IMR-90 (cell line): ENCODE measurements around the gene ABCA4. TPM values are rescaled to one million over a fixed set of nuclear protein-coding genes. Genes with fewer than 3 reads are reported as not detected.

Experiments used
- ATAC-seq: fragments of 200-7000 bp; cut with Tn5 transposase; 2 replicates; pipeline ENCODE4 v1.9.1; 2020; ENCODE audit warnings: low read depth, mild to moderate bottlenecking, moderate library complexity
- BruUV-seq: library from RNA; stranded (reverse); fragments of 400-500 nt; replicated peaks from 2 replicates; lab custom pipeline; 2021; lab: Mats Ljungman, UMichigan
- CTCF ChIA-PET: fragments of 300-600 bp; formaldehyde crosslinking; extraction: SDS; loops from one replicate; lab custom pipeline; 2021; ENCODE audit warnings: antibody characterized with exemption; lab: Yijun Ruan, JAX
- POLR2A ChIA-PET: fragments of 300-600 bp; sonication (Branson Sonifier 250); formaldehyde crosslinking; loops from one replicate; lab custom pipeline; 2022; ENCODE audit warnings: antibody characterized with exemption; ENCODE audit not compliant: unreplicated experiment; lab: Charles Lee
- DNase-seq: peaks from one replicate; pipeline ENCODE4 v3.0.0; 2013
- H2AFZ ChIP-seq: replicated peaks from 2 replicates; pipeline ENCODE3; 2013; ENCODE audit warnings: low read length, mild to moderate bottlenecking; ENCODE audit not compliant: poor library complexity
- H2AK5ac ChIP-seq: 2 replicates; pipeline ENCODE4 v1.6.1; 2013; ENCODE audit warnings: low read depth, low read length, inconsistent platforms
- H2AK9ac ChIP-seq: replicated peaks from 2 replicates; pipeline ENCODE3; 2013; ENCODE audit warnings: mild to moderate bottlenecking, low read depth, low read length, moderate library complexity; ENCODE audit not compliant: poor library complexity
- H2BK120ac ChIP-seq: 2 replicates; pipeline ENCODE4 v1.6.1; 2013; ENCODE audit warnings: low read depth, low read length, inconsistent platforms
- H2BK15ac ChIP-seq: 3 replicates; pipeline ENCODE4 v1.6.1; 2013; ENCODE audit warnings: low read depth, low read length, inconsistent platforms
- H2BK20ac ChIP-seq: 2 replicates; pipeline ENCODE4 v1.6.1; 2013; ENCODE audit warnings: low read depth, mild to moderate bottlenecking, inconsistent platforms, low read length, moderate library complexity
- H2BK5ac ChIP-seq: 2 replicates; pipeline ENCODE4 v1.6.1; 2013; ENCODE audit warnings: mild to moderate bottlenecking, low read depth, low read length, inconsistent platforms; ENCODE audit not compliant: poor library complexity, severe bottlenecking
- H3K14ac ChIP-seq: replicated peaks from 2 replicates; pipeline ENCODE4 v1.6.1; 2013; ENCODE audit warnings: low read depth, low read length, inconsistent platforms
- H3K18ac ChIP-seq: 2 replicates; pipeline ENCODE4 v1.6.1; 2013; ENCODE audit warnings: low read depth, low read length, control low read depth
- H3K23ac ChIP-seq: 2 replicates; pipeline ENCODE4 v1.6.1; 2013; ENCODE audit warnings: low read depth, low read length, inconsistent platforms
- H3K27ac ChIP-seq: 2 replicates; pipeline ENCODE4 v1.5.1; 2013; ENCODE audit warnings: mild to moderate bottlenecking, control low read depth, low read length; ENCODE audit not compliant: insufficient read depth
- H3K27me3 ChIP-seq: 2 replicates; pipeline ENCODE4 v1.6.1; 2013; ENCODE audit warnings: low read length; ENCODE audit not compliant: control insufficient read depth, insufficient read depth
- H3K36me3 ChIP-seq: 2 replicates; pipeline ENCODE4 v1.6.1; 2013; ENCODE audit warnings: low read length, mixed read lengths; ENCODE audit not compliant: control insufficient read depth, insufficient read depth
- H3K4ac ChIP-seq: 2 replicates; pipeline ENCODE4 v1.6.1; 2013; ENCODE audit warnings: low read depth, low read length, inconsistent platforms
- H3K4me1 ChIP-seq: 2 replicates; pipeline ENCODE4 v1.6.1; 2013; ENCODE audit warnings: low read length, mixed read lengths; ENCODE audit not compliant: control insufficient read depth, insufficient read depth
- H3K4me2 ChIP-seq: 2 replicates; pipeline ENCODE4 v1.6.1; 2013; ENCODE audit warnings: low read depth, mild to moderate bottlenecking, control low read depth, low read length, moderate library complexity
- H3K4me3 ChIP-seq: 2 replicates; pipeline ENCODE4 v1.5.1; 2013; ENCODE audit warnings: low read depth, mild to moderate bottlenecking, control low read depth, low read length, moderate library complexity; ENCODE audit not compliant: insufficient read depth
- H3K56ac ChIP-seq: 2 replicates; pipeline ENCODE4 v1.6.1; 2013; ENCODE audit warnings: low read length, inconsistent platforms; ENCODE audit not compliant: insufficient read depth; ENCODE audit errors: extremely low read depth
- H3K79me1 ChIP-seq, 2 experiments: 2 replicates each; pipeline ENCODE4 v1.6.1; 2013; ENCODE audit warnings: low read length in 2 of 2, inconsistent platforms in 1 of 2, low read depth in 1 of 2
- H3K9ac ChIP-seq: 2 replicates; pipeline ENCODE4 v1.6.1; 2013; ENCODE audit warnings: low read depth, low read length, control low read depth
- H3K9me1 ChIP-seq: 2 replicates; pipeline ENCODE4 v1.6.1; 2013; ENCODE audit warnings: low read length, inconsistent platforms; ENCODE audit not compliant: insufficient read depth
- H3K9me3 ChIP-seq: 2 replicates; pipeline ENCODE4 v1.6.1; 2013; ENCODE audit warnings: low read length; ENCODE audit not compliant: control insufficient read depth, insufficient read depth
- H4K20me1 ChIP-seq: 2 replicates; pipeline ENCODE4 v1.6.1; 2013; ENCODE audit warnings: low read length, inconsistent platforms; ENCODE audit not compliant: insufficient read depth
- H4K5ac ChIP-seq: 2 replicates; pipeline ENCODE4 v1.6.1; 2013; ENCODE audit warnings: mild to moderate bottlenecking, low read depth, low read length, control low read depth
- H4K8ac ChIP-seq, 2 experiments: 2 replicates each; pipeline ENCODE4 v1.6.1; 2013; ENCODE audit warnings: low read depth in 2 of 2, low read length in 2 of 2, control low read depth in 1 of 2, inconsistent platforms in 1 of 2
- H4K91ac ChIP-seq: 2 replicates; pipeline ENCODE4 v1.6.1; 2013; ENCODE audit warnings: low read depth, low read length, inconsistent platforms; ENCODE audit not compliant: insufficient read depth
- CEBPB ChIP-seq: IDR thresholded peaks from 2 replicates; pipeline ENCODE4 v1.6.1; 2012; ENCODE audit warnings: low read depth, low read length, improper control_type of control experiment
- FOS ChIP-seq: fragments of 150-350 bp; IDR thresholded peaks from 2 replicates; pipeline ENCODE4 v1.6.1; 2016; ENCODE audit warnings: low read depth, low read length
- MAFK ChIP-seq: IDR thresholded peaks from 2 replicates; pipeline ENCODE4 v1.6.1; 2012; ENCODE audit warnings: low read depth, low read length, improper control_type of control experiment
- POLR2A ChIP-seq: IDR thresholded peaks from 2 replicates; pipeline ENCODE4 v1.6.1; 2012; ENCODE audit warnings: mild to moderate bottlenecking, low read depth, low read length
- RAD21 ChIP-seq: IDR thresholded peaks from 2 replicates; pipeline ENCODE4 v1.6.1; 2012; ENCODE audit warnings: low read length, improper control_type of control experiment
- RFX5 ChIP-seq: IDR thresholded peaks from 2 replicates; pipeline ENCODE4 v1.8.0; 2012; ENCODE audit warnings: low read depth, mild to moderate bottlenecking, low read length, moderate library complexity
- WGBS, 2 experiments: methylation state at CpG; one replicate each; pipeline versions ENCODE4 v1.1.5 to v1.1.7; 2013; ENCODE audit warnings: missing lambda C conversion rate in 2 of 2; ENCODE audit not compliant: insufficient read length in 1 of 2; ENCODE audit errors: extremely low coverage in 2 of 2; 5-methylcytosine and 5-hydroxymethylcytosine counted together
- dilution Hi-C: fragments of 300-500 bp; cut with HindIII; formaldehyde crosslinking; loops from one replicate; pipeline ENCODE4 v1.14.3; 2018; ENCODE audit warnings: low sequenced_read_pairs; ENCODE audit not compliant: unreplicated experiment
- in situ Hi-C: fragments of 300-500 bp; cut with MboI; formaldehyde crosslinking; loops from 3 replicates; pipeline ENCODE4 v1.14.3; 2019; ENCODE audit warnings: low sequenced_read_pairs, inconsistent platforms, mixed read lengths
- intact Hi-C: fragments of 100-400 bp; cut with micrococcal nuclease; formaldehyde crosslinking; loops from 2 replicates; pipeline ENCODE4 v1.10.0; 2022
- polyA plus RNA-seq, 3 experiments: library from polyadenylated mRNA; depleted of rRNA; stranded (reverse); fragments of >200 nt; gene quantifications; 2 replicates each; pipeline ENCODE4 v1.2.3, GENCODE V29; 2012; ENCODE audit warnings: low replicate concordance in 1 of 3
- total RNA-seq: library from RNA; depleted of rRNA; stranded (reverse); fragments of >200 nt; gene quantifications from 2 replicates; pipeline ENCODE4 v1.2.3, GENCODE V29; 2012
- TF ChIP-seq, protein P1 (sequence below): fragments of 150-350 bp; IDR thresholded peaks from 2 replicates; pipeline ENCODE4 v1.6.1; 2017; ENCODE audit warnings: mild to moderate bottlenecking, antibody characterized with exemption, low read length, low read depth
- TF ChIP-seq, protein P2 (sequence below): fragments of 150-350 bp; IDR thresholded peaks from 2 replicates; pipeline ENCODE4 v1.6.1; 2016; ENCODE audit warnings: low read depth, mild to moderate bottlenecking, low read length, moderate library complexity, borderline replicate concordance

Gene ABCA4
- total and polyA plus RNA-seq, 2 of the 4 experiments (the other 2 are of a cell fraction), result under 0.01 to 0.36 TPM

DNA sequence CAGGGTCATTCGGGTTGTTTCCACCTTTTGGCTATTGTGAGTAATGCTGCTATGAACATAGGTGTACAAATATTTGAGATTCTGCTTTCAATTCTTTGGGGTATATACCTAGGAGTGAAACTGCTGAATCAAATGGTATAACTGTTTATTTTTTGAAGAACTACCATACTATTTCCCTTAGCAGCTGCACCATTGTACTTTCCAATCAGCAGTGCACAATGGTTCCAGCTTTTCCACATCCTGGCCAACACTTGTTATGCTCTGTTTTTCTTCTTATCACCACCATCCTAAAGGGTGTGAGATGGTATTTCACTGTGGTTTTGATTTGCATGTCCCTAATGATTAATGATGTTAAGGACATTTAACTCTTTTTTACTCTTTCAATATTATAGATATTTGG is 3.6 kb upstream of the ABCA4 start:
- Histone ChIP-seq H2AK5ac (no peak overlapping the region), H3K9me3 (no peaks in the 10 kb centered on the region; the same call in 1 of the 2 replicates), H3K4ac (no peak overlapping the region), H2BK5ac (no peak overlapping the region), H3K79me1 (no peaks in the 10 kb centered on the region), H2AFZ (no peak overlapping the region), H3K18ac (no peak overlapping the region), H3K4me3 (no peak overlapping the region), H3K9ac (no peak overlapping the region), H3K9me1 (peaks cover 3% of the 10 kb centered on the region; the same call in 1 of the 2 replicates), H3K36me3 (no peaks in the 10 kb centered on the region), H3K14ac (no peak overlapping the region), H3K4me1 (peaks cover 8% of the 10 kb centered on the region), H3K56ac (no peak overlapping the region), H4K8ac (no peak overlapping the region), H2BK120ac (no peak overlapping the region), H2AK9ac (no peak overlapping the region), H3K27me3 (no peaks in the 10 kb centered on the region), H3K4me2 (no peak overlapping the region), H4K5ac (no peak overlapping the region), H3K23ac (no peak overlapping the region), H2BK15ac (no peak overlapping the region), H2BK20ac (no peak overlapping the region), H4K20me1 (no peaks in the 10 kb centered on the region), H4K91ac (no peak overlapping the region), H3K27ac (no peak overlapping the region)
- in situ Hi-C loops, result no loop called here
- CTCF ChIA-PET, result no interaction called here
- TF ChIP-seq POLR2A (no peak), MAFK (no peak), CEBPB (no peak), RAD21 (no peak), FOS (no peak), RFX5 (no peak)
- TF ChIP-seq, protein P1, sequence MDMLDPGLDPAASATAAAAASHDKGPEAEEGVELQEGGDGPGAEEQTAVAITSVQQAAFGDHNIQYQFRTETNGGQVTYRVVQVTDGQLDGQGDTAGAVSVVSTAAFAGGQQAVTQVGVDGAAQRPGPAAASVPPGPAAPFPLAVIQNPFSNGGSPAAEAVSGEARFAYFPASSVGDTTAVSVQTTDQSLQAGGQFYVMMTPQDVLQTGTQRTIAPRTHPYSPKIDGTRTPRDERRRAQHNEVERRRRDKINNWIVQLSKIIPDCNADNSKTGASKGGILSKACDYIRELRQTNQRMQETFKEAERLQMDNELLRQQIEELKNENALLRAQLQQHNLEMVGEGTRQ, result no peak
- TF ChIP-seq, protein P2, sequence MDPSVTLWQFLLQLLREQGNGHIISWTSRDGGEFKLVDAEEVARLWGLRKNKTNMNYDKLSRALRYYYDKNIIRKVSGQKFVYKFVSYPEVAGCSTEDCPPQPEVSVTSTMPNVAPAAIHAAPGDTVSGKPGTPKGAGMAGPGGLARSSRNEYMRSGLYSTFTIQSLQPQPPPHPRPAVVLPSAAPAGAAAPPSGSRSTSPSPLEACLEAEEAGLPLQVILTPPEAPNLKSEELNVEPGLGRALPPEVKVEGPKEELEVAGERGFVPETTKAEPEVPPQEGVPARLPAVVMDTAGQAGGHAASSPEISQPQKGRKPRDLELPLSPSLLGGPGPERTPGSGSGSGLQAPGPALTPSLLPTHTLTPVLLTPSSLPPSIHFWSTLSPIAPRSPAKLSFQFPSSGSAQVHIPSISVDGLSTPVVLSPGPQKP, result no peak
- intact Hi-C loops, result no loop called here
- POLR2A ChIA-PET, result no interaction called here
- BruUV-seq, result no TSS peak
- dilution Hi-C loops, result no loop called here
- DNase-seq (no peak), ATAC-seq (no peak)
- no CpG with 5 or more reads among the region's 1 CpG for WGBS, 2 experiments
